ENCODE measurements around the gene AMFR.

The AMFR gene

GRCh38 chr16:56363181-56363716 lies 62.1 kb downstream of the AMFR start:
- no peak for DNase-seq

- DNase-seq = no peak
These were observed 62.6 kb downstream of the AMFR start for GRCh38 chr16:56362706-56363105.

GRCh38 chr16:56362057-56362655 lies 63.2 kb downstream of the AMFR start:
- DNase-seq = no peak

GRCh38 chr16:56360117-56361008 lies 65.0 kb downstream of the AMFR start:
- DNase-seq = no peak

- DNase-seq = no peak
These were observed 67.5 kb downstream of the AMFR start for GRCh38 chr16:56357765-56358322.

GRCh38 chr16:56357241-56357764 lies 68.0 kb downstream of the AMFR start:
- DNase-seq = no peak

DNA sequence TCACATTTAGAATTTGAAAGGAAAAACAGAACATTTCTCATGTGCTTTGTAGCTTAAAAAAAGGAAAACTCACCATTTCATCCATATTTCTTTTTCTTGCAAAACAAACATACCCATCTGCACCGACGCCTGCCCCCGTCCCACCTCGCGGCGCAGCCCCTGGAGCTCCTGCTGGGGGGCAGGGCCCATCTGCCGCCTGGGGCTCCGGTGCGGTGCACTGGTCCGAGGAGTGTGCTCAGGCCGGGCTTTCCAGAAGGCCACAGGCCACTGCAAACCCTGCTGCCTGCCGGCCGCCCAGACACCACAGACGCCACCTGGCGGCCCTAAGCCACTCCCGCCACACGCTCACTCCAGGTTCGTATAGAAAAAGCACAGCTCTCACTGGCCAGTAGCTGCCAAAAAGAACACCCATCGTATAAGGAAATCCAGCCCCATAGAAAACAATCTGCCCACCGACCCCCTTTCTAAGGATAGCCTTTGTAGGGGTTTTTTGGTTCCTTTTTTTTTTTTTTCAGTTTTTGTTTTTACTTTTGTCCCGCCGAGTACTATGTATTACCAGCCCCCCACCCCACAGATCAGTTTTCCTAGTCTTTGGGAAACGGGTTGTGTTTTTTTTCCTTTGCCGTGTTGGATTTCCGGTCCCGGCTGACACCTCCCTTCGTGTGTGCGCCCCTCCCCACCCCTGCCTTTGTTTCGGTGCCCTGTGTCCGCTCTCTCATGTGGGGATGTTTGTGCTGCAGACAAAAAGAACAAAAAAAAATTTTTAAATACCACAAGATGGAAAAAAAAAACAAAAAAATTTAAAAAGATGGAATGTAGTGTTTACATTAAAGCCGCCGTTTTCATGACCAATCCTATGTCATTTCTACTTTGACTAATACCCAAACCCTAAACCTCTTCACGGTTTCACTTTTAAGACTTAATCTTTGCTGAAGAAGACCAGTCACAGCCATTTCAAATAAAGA lies 68.8 kb downstream of the AMFR start:
- peak in 49 of 58 donors; percentile 19 to 82 (median 56) for DNase-seq

DNA sequence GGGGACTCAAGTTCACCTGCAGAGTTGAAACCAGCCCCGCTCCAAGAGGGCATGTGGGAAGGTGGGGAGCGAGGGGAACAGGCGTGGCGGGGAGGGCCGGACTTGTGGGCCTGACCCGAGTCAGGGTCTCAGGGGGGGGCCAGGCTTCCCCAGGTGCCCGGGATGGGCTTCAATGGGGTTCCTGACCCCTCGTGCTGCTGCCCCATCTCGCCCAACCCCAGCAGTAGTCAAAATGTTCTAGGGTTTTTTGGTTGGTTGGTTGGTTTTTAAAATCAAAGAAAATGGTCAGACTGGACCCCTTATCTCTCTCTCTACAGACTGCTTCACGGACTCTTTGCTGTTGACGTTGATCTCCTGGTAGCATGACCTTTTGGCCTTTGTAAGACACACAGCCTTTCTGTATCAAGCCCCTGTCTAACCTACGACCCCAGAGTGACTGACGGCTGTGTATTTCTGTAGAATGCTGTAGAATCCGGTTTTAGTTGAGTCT lies 69.5 kb downstream of the AMFR start:
- DNase-seq = no peak

DNA sequence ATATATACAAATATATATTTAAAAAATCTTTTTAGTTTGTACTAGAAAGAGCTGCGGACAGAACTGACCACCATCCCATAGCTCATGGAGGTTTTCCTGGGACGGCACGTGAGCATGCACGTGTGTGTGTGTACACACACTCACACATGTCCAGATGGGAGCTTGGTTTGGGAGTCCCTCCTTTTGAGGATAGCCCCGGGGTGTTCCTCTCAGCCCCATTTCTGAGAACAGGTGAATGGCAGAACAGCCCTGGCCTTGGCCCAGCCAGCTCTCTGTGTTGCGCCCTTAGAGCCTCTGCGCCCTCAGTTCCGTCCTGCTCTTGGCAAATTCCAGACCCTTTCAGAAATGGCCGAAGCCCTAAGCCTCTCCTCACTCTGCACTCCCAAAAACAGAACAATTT lies 70.1 kb downstream of the AMFR start:
- no peak for DNase-seq

GRCh38 chr16:56354746-56355145 lies 70.6 kb downstream of the AMFR start:
- DNase-seq = no peak

- DNase-seq = no peak
These were observed 71.3 kb downstream of the AMFR start for GRCh38 chr16:56354016-56354415.

DNA sequence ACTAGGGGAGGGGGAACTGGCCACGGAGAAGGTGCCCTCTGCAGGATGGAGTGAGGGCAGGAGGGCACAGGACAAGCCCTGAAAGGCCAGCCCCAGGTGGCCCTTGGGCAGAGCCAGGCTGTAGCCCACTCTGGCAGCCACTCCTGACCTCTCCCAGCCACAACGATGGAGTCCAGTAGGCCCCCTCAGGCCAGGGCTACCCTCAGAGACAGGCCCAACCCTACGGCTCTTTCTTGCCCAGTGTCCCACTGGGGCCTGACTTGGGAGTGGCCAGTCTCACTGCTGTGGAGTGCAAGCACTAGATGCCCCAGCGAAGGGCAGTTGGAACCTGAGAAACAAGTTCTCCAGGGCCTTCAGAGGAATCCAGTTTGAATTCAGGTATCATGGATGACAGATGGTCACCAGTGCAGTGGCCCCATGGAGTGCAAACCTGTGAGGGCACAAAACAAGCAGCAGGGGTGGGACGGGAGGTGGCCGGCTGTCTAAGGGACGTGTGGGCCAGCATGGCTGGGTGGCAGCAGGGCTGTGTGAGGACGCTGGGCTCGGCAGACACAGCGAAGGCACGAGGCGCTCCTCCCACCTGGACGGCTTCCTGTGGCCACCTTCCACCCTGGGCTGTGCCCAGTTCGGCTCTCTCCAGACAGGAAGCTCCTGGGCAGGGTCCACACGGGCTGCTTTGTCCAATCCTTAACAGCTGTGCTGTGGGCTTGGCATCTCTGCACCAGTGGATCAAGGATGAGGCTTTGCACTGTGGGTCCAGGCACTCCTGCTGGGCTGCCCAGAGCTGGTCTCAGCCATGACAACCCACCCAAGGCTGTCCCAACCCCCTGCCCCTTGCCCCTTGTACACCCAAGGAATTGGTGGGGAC lies 72.1 kb downstream of the AMFR start:
- no peak for DNase-seq

DNA sequence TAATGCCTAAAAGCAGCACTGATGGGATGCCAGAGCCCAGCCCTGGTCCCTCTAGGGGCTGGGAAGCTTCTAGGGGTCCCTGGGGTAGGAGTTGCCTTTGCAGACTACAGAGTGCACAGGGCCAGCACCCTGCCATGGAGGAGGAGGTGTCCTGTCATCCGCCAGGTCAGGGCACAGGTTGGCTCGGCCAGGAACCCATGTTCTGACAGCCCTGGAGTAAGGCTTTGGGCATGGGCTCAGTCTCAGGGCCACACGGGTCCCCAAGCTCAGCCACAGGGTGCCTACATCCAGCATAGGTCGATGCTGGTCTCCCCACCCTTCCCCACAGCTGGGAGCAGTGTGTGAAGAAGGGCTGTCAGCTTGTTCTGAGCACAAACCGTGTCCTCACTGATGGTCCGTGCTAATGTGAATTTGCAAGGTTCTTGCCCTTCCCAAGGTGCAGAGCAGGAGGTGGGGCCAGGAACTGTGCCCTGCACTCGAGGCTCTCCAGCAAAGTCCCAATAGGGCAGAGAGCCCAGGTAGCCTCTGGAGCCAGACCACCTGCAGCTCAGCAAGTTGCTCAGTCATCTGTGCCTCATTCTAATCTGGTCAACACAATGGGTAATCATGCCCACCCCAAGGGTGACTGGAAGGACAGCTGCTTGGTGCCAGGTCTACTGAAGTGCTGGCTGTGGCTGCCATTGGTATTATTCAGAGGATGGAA lies 72.8 kb downstream of the AMFR start:
- no peak for DNase-seq

- no peak for DNase-seq
These were observed 73.9 kb downstream of the AMFR start for GRCh38 chr16:56351481-56351880.

DNA sequence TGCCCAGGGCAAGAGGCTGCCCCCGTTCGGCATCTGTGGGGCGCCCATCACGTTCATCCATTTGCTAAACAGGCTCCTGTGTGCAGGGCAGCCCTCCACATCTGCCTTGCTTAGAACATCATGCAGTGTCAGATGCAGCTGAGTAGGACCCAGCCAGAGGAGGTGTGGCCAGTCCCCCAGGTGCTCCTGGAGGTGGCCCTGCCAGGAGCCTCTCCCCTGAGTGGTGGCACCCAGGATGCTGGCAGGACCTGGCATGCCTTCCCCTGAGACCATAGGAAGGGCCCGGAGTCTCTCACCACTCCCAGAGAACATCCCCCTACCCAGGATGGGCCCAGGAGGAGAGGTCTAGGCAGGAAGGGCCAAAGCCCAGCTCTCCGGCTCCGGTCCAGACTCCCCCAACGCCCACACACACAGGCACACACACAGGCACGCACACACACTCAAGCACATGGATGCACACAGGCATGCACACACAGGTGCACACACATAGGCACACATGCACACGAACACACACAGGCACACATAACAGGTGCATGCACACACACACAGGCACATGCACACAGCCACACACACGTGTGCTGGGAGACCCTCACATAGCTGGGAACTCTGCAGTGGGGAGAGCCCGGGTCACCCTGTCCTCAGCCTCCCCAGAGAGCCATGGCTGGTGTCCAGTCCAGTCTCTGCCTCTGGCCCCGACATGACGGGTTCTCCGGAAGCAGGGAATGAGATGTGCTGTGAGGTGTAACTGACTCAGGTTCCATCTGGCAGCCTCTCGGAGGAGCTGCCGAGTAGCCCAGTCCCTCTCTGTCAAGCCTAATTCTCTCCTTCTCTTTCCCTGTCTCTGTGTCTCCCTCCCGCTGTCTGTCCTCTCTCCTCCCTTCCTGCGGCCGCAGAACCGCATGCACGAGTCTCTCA lies 74.6 kb downstream of the AMFR start:
- DNase-seq = no peak

DNA sequence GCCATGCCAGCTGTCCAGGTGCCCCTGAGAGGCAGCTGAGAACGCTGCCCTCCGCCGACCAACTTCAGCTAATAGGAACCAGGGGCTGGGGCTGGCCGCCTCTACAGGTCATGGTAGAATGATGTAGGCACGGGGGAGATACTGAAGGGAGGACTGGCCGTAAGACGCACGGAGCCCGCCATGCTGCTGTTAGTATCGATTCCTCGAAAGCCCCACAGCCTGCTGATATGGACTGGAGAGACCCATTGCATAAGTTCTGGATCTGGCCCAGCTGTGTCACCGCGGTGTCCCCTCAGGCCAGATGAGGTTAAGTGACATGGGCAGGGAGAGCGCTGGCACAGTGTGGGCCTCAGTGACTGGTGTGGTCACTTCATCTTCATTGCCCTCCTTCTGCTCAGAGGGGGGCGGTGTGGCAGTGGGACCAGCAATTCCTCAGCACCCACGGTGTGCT lies 75.6 kb downstream of the AMFR start:
- no peak for DNase-seq

DNA sequence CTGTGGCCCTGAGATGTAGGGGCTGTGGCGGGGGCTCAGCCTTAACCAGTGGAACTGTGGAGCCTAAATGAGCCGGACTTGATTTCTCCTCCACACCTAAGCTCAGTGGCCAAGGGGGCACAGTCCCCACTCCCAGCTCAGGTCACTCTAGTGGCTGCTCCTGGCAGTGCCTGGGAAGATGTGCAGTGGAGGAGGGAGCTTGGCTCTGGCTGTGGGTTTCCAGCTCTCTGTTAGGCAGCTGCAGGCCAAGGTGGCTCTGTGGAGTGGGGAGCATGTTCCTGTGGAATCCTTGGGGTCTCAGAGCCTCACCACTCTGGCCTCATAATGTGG lies 76.3 kb downstream of the AMFR start:
- DNase-seq = no peak
